ENCODE measurements around the gene SAMD14.

SAMD14 gene

DNA sequence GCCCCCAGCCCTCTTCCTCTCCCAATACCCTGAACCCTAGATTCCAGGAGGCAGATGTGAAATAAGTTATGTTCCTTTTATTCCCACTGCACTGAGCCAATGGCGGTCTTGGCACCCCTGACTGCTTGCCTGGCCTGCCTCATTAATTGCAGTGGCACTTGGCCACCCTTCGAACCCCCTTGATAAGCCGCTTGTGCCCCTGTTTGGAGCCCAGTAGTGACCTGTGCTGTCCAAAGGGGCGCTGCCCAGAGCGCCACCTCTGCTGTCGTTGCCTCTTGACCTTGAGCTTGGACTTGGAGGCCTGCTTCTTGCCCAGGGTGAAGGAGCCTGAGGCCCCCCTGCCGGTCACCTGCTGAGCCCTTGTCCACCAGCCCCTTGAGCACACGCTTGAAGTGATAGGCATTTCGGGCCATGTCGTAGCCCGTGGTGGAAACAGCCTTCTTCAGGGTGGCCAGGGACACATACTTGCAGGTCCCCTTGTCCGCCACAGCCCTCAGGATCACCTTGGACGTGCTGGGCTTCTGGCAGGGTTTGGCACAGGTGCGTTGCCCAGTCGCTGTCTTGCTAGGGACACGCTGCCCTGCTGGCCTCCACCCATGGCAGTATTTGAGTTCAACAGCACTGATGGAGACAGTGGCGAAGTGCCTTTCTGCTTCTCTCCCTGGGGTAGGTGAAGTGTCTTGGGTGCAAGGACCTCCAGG lies 41.6 kb upstream of the SAMD14 start:
- peaks cover 6% of the 10 kb centered on the region for H3K4me1 ChIP-seq (ENCODE audit: control insufficient read depth, insufficient read depth, low read length, poor library complexity, severe bottlenecking)
- no peaks in the 10 kb centered on the region for H3K9me3 ChIP-seq (ENCODE audit: control insufficient read depth, low read length)
- no peaks in the 10 kb centered on the region for H3K36me3 ChIP-seq (ENCODE audit: control insufficient read depth, insufficient read depth, low read length)
- no peak for DNase-seq
- no peak overlapping the region for H3K27ac ChIP-seq (ENCODE audit: insufficient read depth, low read length, poor library complexity, severe bottlenecking)
- no peak overlapping the region for H3K4me3 ChIP-seq (ENCODE audit: insufficient read depth, low read depth, low read length, poor library complexity, severe bottlenecking)
- H3K27me3 ChIP-seq (replicated peaks; ENCODE audit: control insufficient read depth, insufficient read depth, low read length, poor library complexity, severe bottlenecking) = no peaks in the 10 kb centered on the region

DNA sequence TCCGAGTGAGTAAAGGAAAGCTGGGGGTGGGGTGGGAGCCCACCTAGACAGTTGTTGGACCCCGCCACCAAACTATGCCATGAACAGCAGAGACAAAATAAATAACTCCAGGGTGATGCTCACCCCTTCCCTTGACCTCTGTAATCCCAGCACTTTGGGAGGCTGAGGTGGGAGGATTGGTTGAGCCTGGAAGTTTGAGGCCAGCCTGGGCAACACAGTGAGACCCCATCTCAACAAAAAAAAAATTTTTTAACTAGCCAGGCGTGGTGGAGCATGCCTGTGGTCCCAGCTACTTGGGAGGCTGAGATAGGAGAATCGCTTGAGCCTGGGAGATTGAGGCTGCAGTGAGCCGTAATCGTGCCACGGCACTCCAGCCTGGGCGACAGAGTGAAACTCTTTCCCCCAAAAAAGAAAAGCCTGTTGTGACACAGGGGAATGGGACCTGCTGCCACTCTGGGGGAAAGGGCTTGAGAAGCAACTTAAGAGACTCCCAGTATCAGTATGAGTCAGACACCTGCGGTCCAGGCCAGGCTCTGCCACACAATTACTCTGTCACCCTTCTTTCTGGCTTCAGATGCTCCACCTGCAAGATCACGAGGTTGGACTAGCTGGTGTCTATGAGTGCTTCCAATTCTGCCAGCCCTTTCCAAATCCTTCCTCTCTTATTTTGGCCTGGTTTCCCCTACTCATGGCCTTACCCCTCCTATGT lies 40.9 kb upstream of the SAMD14 start:
- H3K27ac ChIP-seq (ENCODE audit: insufficient read depth, low read length, poor library complexity, severe bottlenecking) = no peak overlapping the region
- no peaks in the 10 kb centered on the region for H3K9me3 ChIP-seq (ENCODE audit: control insufficient read depth, low read length)
- peaks cover 6% of the 10 kb centered on the region for H3K4me1 ChIP-seq (ENCODE audit: control insufficient read depth, insufficient read depth, low read length, poor library complexity, severe bottlenecking)
- no peaks in the 10 kb centered on the region for H3K27me3 ChIP-seq (replicated peaks; ENCODE audit: control insufficient read depth, insufficient read depth, low read length, poor library complexity, severe bottlenecking)
- H3K4me3 ChIP-seq (ENCODE audit: insufficient read depth, low read depth, low read length, poor library complexity, severe bottlenecking) = no peak overlapping the region
- no peaks in the 10 kb centered on the region for H3K36me3 ChIP-seq (ENCODE audit: control insufficient read depth, insufficient read depth, low read length)
- DNase-seq = no peak

DNA sequence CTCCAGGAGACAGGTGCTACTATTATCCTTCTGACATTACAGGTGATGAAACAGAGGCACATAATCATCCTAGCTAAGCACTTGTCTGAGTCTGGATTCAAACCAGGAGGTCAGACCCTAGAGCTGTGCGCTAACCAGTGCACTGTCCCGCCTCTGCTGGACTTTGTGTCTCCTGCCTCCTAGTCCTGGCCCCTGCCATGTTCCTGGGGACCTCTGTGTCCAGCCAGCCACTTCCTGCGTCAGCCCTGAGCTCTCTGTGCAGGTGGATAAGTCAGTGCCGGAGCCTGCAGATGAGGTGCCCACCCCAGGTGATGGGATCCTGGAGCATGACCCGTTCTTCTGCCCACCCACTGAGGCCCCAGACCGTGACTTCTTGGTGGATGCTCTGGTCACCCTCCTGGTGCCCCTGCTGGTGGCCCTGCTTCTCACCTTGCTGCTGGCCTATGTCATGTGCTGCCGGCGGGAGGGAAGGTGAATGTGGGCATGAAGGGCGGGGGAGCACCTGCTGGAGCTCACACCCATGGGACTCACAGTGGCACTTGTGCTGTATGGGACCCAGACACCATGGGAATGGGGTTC lies 40.0 kb upstream of the SAMD14 start:
- Histone ChIP-seq H3K27me3 (replicated peaks; ENCODE audit: control insufficient read depth, insufficient read depth, low read length, poor library complexity, severe bottlenecking) (no peaks in the 10 kb centered on the region), H3K36me3 (ENCODE audit: control insufficient read depth, insufficient read depth, low read length) (no peaks in the 10 kb centered on the region), H3K4me1 (ENCODE audit: control insufficient read depth, insufficient read depth, low read length, poor library complexity, severe bottlenecking) (peaks cover 6% of the 10 kb centered on the region), H3K9me3 (ENCODE audit: control insufficient read depth, low read length) (no peaks in the 10 kb centered on the region), H3K4me3 (ENCODE audit: insufficient read depth, low read depth, low read length, poor library complexity, severe bottlenecking) (no peak overlapping the region), H3K27ac (ENCODE audit: insufficient read depth, low read length, poor library complexity, severe bottlenecking) (no peak overlapping the region)
- no peak for DNase-seq

DNA sequence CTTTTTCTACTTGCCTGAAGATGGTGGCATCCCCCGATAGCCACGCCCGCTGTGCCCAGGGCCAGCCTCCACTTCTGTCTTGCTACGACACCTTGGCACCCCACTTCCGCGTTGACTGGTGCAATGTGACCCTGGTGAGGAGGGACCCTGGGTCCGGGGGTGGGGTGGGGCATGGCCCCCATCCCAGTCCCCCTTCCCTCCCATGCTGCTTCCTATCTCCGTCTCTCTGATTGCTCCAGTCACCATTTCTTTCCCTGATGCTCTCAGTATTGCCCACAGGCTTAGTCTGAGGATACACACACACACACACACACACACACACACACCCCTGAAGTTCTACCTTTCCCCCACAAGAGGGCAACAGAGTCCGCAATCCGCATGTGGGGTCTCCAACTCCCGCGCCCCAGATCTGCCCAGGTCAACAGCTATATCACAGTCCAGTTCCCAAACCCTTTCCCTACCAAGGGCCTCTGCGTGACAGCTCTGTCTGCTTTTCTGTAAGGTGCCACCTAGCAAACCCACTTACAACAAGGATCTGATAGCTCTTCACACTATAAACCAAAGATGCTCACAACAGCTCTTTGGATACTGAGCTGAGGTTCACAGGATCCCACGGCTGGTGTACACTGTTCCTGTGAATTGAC lies 39.3 kb upstream of the SAMD14 start:
- Histone ChIP-seq H3K4me3 (ENCODE audit: insufficient read depth, low read depth, low read length, poor library complexity, severe bottlenecking) (no peak overlapping the region), H3K36me3 (ENCODE audit: control insufficient read depth, insufficient read depth, low read length) (no peaks in the 10 kb centered on the region), H3K9me3 (ENCODE audit: control insufficient read depth, low read length) (no peaks in the 10 kb centered on the region), H3K4me1 (ENCODE audit: control insufficient read depth, insufficient read depth, low read length, poor library complexity, severe bottlenecking) (peaks cover 6% of the 10 kb centered on the region), H3K27ac (ENCODE audit: insufficient read depth, low read length, poor library complexity, severe bottlenecking) (no peak overlapping the region), H3K27me3 (replicated peaks; ENCODE audit: control insufficient read depth, insufficient read depth, low read length, poor library complexity, severe bottlenecking) (no peaks in the 10 kb centered on the region)
- peak; percentile 32 to 48 (median 47) for DNase-seq

DNA sequence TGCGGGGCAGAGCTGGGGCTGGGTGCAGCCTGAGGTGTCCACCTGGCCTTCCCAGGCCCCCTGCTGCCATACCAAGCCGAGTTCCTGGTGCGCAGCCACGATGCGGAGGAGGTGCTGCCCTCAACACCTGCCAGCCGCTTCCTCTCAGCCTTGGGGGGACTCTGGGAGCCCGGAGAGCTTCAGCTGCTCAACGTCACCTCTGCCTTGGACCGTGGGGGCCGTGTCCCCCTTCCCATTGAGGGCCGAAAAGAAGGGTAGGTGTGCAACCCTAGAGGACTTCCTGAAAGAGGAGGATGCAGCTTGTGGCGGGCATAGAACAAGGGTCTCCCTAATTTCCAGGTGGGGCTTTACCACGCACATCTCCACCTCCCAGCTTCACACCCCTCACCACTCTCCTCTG lies 38.4 kb upstream of the SAMD14 start:
- H3K27me3 ChIP-seq (replicated peaks; ENCODE audit: control insufficient read depth, insufficient read depth, low read length, poor library complexity, severe bottlenecking) = no peaks in the 10 kb centered on the region

DNA sequence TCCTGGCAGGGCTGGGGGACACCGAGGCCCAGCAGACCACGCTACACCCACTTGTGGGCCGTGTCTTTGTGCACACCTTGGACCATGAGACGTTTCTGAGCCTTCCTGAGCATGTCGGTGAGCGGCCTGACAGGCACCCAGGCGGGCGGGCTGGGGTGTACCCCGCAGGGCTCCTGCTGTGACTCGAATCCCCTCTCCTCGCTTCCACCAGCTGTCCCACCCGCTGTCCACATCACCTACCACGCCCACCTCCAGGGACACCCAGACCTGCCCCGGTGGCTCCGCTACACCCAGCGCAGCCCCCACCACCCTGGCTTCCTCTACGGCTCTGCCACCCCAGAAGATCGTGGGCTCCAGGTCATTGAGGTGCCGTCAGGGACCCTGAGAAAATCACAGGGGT lies 37.4 kb upstream of the SAMD14 start:
- no peak overlapping the region for H3K4me3 ChIP-seq (ENCODE audit: insufficient read depth, low read depth, low read length, poor library complexity, severe bottlenecking)
- no peak for DNase-seq

More for the DNA sequence above, 38.4 kb upstream of the SAMD14 start:
- Histone ChIP-seq H3K36me3 (ENCODE audit: control insufficient read depth, insufficient read depth, low read length) (no peaks in the 10 kb centered on the region), H3K4me1 (ENCODE audit: control insufficient read depth, insufficient read depth, low read length, poor library complexity, severe bottlenecking) (peaks cover 6% of the 10 kb centered on the region), H3K27ac (ENCODE audit: insufficient read depth, low read length, poor library complexity, severe bottlenecking) (no peak overlapping the region), H3K9me3 (ENCODE audit: control insufficient read depth, low read length) (no peaks in the 10 kb centered on the region), H3K4me3 (ENCODE audit: insufficient read depth, low read depth, low read length, poor library complexity, severe bottlenecking) (no peak overlapping the region)
- DNase-seq = no peak

DNA sequence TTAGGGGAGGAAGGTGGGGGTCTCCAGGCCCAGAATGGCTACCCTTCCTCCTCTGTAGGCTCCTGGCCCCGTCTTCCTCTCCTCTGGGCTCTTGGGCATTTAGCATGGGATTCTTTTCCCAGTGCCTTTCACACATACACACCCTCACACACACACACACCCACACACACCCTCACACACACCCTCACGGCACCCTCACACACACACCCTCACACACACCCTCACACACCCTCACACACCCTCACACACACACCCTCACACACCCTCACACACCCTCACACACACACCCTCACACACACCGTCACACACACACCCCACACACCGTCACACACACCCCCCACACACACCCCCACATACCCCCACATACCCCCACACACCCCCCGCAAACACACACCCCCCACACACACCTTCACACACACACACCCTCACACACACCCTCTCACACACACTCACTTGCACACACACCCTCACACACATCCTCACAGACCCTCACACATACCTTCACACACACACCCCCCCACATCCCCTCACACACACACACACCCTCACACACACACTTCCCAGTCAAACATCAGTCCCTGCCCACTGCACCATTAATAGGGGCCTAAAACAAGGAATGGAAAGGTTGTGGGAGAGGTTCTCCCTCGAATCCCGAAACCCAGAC lies 36.7 kb upstream of the SAMD14 start:
- DNase-seq = no peak
- no peaks in the 10 kb centered on the region for H3K9me3 ChIP-seq (ENCODE audit: control insufficient read depth, low read length)
- no peak overlapping the region for H3K4me3 ChIP-seq (ENCODE audit: insufficient read depth, low read depth, low read length, poor library complexity, severe bottlenecking)
- peaks cover 15% of the 10 kb centered on the region for H3K4me1 ChIP-seq (ENCODE audit: control insufficient read depth, insufficient read depth, low read length, poor library complexity, severe bottlenecking)
- no peaks in the 10 kb centered on the region for H3K36me3 ChIP-seq (ENCODE audit: control insufficient read depth, insufficient read depth, low read length)
- no peaks in the 10 kb centered on the region for H3K27me3 ChIP-seq (replicated peaks; ENCODE audit: control insufficient read depth, insufficient read depth, low read length, poor library complexity, severe bottlenecking)
- no peak overlapping the region for H3K27ac ChIP-seq (ENCODE audit: insufficient read depth, low read length, poor library complexity, severe bottlenecking)

More for the DNA sequence above, 37.4 kb upstream of the SAMD14 start:
- Histone ChIP-seq H3K9me3 (ENCODE audit: control insufficient read depth, low read length) (no peaks in the 10 kb centered on the region), H3K4me1 (ENCODE audit: control insufficient read depth, insufficient read depth, low read length, poor library complexity, severe bottlenecking) (peaks cover 8% of the 10 kb centered on the region), H3K27me3 (replicated peaks; ENCODE audit: control insufficient read depth, insufficient read depth, low read length, poor library complexity, severe bottlenecking) (no peaks in the 10 kb centered on the region), H3K36me3 (ENCODE audit: control insufficient read depth, insufficient read depth, low read length) (no peaks in the 10 kb centered on the region), H3K27ac (ENCODE audit: insufficient read depth, low read length, poor library complexity, severe bottlenecking) (no peak overlapping the region)

DNA sequence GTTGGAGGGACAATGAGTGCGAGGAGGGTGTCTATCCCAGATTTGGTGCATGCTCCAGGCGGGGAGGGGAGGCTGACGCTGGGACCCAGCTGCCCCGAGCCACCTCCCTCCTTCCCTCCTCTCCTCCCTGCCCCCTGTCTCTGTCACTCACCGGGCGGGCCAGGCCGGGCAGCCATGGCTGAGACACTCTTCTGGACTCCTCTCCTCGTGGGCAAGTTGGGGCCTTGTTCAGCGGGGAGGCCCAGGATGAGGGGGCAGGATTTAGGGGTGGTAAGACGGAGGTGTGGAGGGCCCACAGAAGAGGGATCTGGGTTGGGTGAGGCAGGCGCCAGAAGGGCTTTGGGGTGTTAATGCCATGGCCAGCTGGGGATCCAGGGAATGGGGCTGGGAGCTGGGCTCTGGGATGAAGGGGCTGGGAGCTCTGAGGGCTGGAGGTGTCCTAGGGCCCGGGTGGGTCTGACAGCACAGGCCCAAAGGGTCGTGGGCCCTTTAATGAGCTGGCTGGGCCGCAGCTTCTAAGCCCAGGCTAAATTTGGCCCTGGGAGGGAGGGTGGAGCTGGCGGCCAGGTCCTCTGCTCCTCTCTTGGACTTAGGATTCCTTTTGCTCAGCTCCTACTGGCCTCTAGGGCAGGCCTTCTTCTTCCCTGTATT lies 36.0 kb upstream of the SAMD14 start, which contains the start of gene SGCA:
Gene SGCA (plus strand): TSS at position 139 of the 651 bp plus-strand sequence. CDS start 36 bp downstream, at position 175.
- no peak within 1 kb of the TSS for H3K4me3 ChIP-seq (ENCODE audit: insufficient read depth, low read depth, low read length, poor library complexity, severe bottlenecking)
- H3K36me3 ChIP-seq (ENCODE audit: control insufficient read depth, insufficient read depth, low read length) = no peaks in the 10 kb centered on the region
- no peak within 1 kb of the TSS for H3K27ac ChIP-seq (ENCODE audit: insufficient read depth, low read length, poor library complexity, severe bottlenecking)
- no peaks in the 10 kb centered on the region for H3K9me3 ChIP-seq (ENCODE audit: control insufficient read depth, low read length)
- H3K4me1 ChIP-seq (ENCODE audit: control insufficient read depth, insufficient read depth, low read length, poor library complexity, severe bottlenecking) = peaks cover 20% of the 10 kb centered on the region
- no peaks in the 10 kb centered on the region for H3K27me3 ChIP-seq (replicated peaks; ENCODE audit: control insufficient read depth, insufficient read depth, low read length, poor library complexity, severe bottlenecking)
- DNase-seq = no peak

DNA sequence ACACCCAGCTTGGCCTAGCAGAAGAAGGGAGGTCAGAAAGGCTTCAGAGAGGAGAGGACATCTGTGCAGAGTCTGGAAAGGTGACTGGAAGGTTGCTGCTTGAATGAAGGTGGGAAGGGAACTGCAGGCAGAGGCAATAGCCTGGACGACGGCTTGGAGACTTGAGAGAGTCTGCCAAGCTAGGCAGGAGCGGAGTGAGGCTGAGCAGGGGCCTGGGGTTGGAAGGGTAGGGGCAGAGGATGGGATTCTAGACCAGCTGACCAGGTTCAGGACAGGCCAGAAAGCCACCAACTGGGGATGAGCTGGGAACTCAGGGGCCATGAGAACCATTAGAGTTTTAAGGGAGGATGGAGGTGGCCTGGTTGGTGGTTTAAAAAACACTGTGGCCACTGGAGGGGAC lies 35.5 kb upstream of the SAMD14 start:
- DNase-seq = no peak
- Histone ChIP-seq H3K9me3 (ENCODE audit: control insufficient read depth, low read length) (no peaks in the 10 kb centered on the region), H3K4me3 (ENCODE audit: insufficient read depth, low read depth, low read length, poor library complexity, severe bottlenecking) (no peak overlapping the region), H3K27me3 (replicated peaks; ENCODE audit: control insufficient read depth, insufficient read depth, low read length, poor library complexity, severe bottlenecking) (no peaks in the 10 kb centered on the region), H3K36me3 (ENCODE audit: control insufficient read depth, insufficient read depth, low read length) (no peaks in the 10 kb centered on the region), H3K4me1 (ENCODE audit: control insufficient read depth, insufficient read depth, low read length, poor library complexity, severe bottlenecking) (peaks cover 22% of the 10 kb centered on the region), H3K27ac (ENCODE audit: insufficient read depth, low read length, poor library complexity, severe bottlenecking) (no peak overlapping the region)

All from effector memory CD4-positive, alpha-beta T cell (primary cell).